GM12873 (cell line): Measurements from ENCODE around the gene NUDT7.

Experiments
- TF ChIP-seq, protein P1 (sequence below): IDR thresholded peaks from 2 replicates; pipeline ENCODE4 v1.5.1; 2012; ENCODE audit warnings: low read depth, mild to moderate bottlenecking, moderate library complexity, low read length, control low read depth; ENCODE audit not compliant: insufficient read depth; ENCODE audit errors: missing control alignments

NUDT7 gene

GRCh38 chr16:77760800-77761199 is 38.5 kb downstream of the NUDT7 start:
- TF ChIP-seq, protein P1, sequence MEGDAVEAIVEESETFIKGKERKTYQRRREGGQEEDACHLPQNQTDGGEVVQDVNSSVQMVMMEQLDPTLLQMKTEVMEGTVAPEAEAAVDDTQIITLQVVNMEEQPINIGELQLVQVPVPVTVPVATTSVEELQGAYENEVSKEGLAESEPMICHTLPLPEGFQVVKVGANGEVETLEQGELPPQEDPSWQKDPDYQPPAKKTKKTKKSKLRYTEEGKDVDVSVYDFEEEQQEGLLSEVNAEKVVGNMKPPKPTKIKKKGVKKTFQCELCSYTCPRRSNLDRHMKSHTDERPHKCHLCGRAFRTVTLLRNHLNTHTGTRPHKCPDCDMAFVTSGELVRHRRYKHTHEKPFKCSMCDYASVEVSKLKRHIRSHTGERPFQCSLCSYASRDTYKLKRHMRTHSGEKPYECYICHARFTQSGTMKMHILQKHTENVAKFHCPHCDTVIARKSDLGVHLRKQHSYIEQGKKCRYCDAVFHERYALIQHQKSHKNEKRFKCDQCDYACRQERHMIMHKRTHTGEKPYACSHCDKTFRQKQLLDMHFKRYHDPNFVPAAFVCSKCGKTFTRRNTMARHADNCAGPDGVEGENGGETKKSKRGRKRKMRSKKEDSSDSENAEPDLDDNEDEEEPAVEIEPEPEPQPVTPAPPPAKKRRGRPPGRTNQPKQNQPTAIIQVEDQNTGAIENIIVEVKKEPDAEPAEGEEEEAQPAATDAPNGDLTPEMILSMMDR: no peak

GRCh38 chr16:77761204-77761603 is 38.9 kb downstream of the NUDT7 start:
- TF ChIP-seq, protein P1: no peak

- TF ChIP-seq, protein P1: no peak
Observed at GRCh38 chr16:77762262-77762661, 39.9 kb downstream of the NUDT7 start.

DNA sequence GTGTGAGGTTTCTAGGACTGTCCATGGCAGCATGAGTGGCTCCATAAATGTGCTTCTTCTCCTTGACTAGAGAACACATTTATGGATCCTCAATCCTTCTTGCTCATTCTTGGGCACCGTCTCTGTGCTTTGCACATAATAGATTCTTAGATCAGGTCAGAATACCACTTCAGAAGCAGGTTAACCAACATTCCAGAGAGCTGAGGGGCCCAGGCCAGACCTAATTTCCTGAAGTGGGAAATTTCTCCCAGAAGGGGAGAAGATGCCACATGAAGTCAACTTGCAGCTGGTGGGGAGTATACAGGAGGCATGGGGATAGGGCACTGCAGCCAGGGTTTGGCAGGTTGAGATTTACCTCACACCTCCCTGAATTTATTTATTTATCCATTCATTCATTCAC is 41.7 kb downstream of the NUDT7 start:
- TF ChIP-seq, protein P1: no peak

DNA sequence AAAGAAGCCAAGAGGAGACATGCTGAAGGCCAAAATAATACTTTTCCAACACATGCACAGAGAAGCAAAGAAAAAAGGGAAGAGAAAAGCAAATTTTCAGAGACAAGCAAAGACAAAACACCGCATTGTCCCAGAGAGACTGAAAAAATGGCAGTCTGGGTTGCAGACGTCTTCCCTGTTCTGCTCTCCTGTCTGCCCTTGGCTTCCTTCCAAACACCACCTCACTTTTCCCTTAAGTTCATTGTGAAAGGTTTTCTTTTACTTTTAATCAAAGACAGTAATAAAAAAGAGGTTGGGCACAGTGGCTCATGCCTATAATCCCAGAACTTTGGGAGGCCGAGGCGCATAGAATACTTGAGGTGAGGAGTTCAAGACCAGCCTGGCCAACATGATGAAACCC is 44.9 kb downstream of the NUDT7 start:
- TF ChIP-seq, protein P1: no peak

DNA sequence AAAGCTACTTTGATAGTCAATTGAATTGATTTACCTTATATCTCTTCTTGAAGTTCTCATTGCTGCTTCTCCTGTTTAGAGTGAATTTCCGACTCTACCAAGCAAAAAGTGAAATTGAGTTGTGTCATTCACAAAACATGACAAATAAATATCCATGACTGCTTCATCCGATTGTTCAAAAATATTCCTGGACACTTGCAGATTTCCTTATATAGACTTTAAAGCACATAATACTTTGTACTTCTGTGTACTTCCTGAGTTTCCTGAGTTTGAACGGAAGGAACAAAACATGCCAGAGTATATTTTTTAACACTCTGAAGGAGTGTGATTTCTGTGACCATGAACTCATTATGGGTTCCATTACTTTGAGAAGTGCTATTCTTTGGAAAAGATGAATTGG is 45.5 kb downstream of the NUDT7 start:
- TF ChIP-seq, protein P1: no peak

GRCh38 chr16:77775911-77776909 is 53.9 kb downstream of the NUDT7 start:
- TF ChIP-seq, protein P1: no peak
